HAP-1 (cell line): Measurements from ENCODE around the gene CAMK4.

ENCODE experiments used
- DNase-seq, 2 experiments: peaks; one replicate each; pipeline ENCODE4 v3.0.0-alpha.2; 2016 to 2020; ENCODE audit warnings: low spot score in 2 of 2
- H3K27me3 ChIP-seq: fragments of 250-450 bp; sonication (Bioruptor Pico); 2 replicates; pipeline ENCODE4 v1.5.1; 2020; ENCODE audit warnings: low read depth, mild to moderate bottlenecking, moderate library complexity
- H3K36me3 ChIP-seq: fragments of 250-450 bp; sonication (Bioruptor Pico); replicated peaks from 2 replicates; pipeline ENCODE4 v1.5.1; 2020; ENCODE audit warnings: mild to moderate bottlenecking
- H3K4me1 ChIP-seq: fragments of 250-450 bp; sonication (Bioruptor Pico); 2 replicates; pipeline ENCODE4 v1.5.1; 2020; ENCODE audit warnings: mild to moderate bottlenecking
- H3K4me3 ChIP-seq: fragments of 250-450 bp; sonication (Bioruptor Pico); 2 replicates; pipeline ENCODE4 v1.5.1; 2020; ENCODE audit warnings: mild to moderate bottlenecking, moderate library complexity
- H3K9me3 ChIP-seq: fragments of 250-450 bp; sonication (Bioruptor Pico); 2 replicates; pipeline ENCODE4 v1.5.1; 2020; ENCODE audit warnings: mild to moderate bottlenecking, moderate library complexity
- in situ Hi-C: fragments of 300-500 bp; cut with MboI; formaldehyde crosslinking; loops from 3 replicates; pipeline ENCODE4 v1.14.3; 2020; ENCODE audit warnings: low sequenced_read_pairs, inconsistent platforms, mixed read lengths

The CAMK4 gene

GRCh38 chr5:111469903-111470302 lies 245.7 kb downstream of the CAMK4 start:
- in situ Hi-C loops, result no loop called here
- H3K9me3 ChIP-seq, result no peaks in the 10 kb centered on the region
- no peaks in the 10 kb centered on the region for H3K4me1 ChIP-seq
- H3K27me3 ChIP-seq, result no peaks in the 10 kb centered on the region
- H3K36me3 ChIP-seq, result no peaks in the 10 kb centered on the region
- no peak for DNase-seq
- no peak overlapping the region for H3K4me3 ChIP-seq

- H3K27me3 ChIP-seq, result no peaks in the 10 kb centered on the region
- H3K4me1 ChIP-seq, result no peaks in the 10 kb centered on the region
- no peaks in the 10 kb centered on the region for H3K9me3 ChIP-seq
- no peak overlapping the region for H3K4me3 ChIP-seq
- in situ Hi-C loops, result no loop called here
- no peak for DNase-seq
- H3K36me3 ChIP-seq, result no peaks in the 10 kb centered on the region
Measured at GRCh38 chr5:111472096-111472495, 247.9 kb downstream of the CAMK4 start.

- Histone ChIP-seq H3K4me1 (no peaks in the 10 kb centered on the region), H3K4me3 (no peak overlapping the region), H3K27me3 (no peaks in the 10 kb centered on the region), H3K36me3 (no peaks in the 10 kb centered on the region), H3K9me3 (no peaks in the 10 kb centered on the region)
- DNase-seq, result no peak
- in situ Hi-C loops, result no loop called here
Measured at GRCh38 chr5:111472579-111472978, 248.4 kb downstream of the CAMK4 start.

- no peaks in the 10 kb centered on the region for H3K4me1 ChIP-seq
- H3K27me3 ChIP-seq, result no peaks in the 10 kb centered on the region
- no peak for DNase-seq
- H3K4me3 ChIP-seq, result no peak overlapping the region
- in situ Hi-C loops, result no loop called here
- H3K9me3 ChIP-seq, result no peaks in the 10 kb centered on the region
- H3K36me3 ChIP-seq, result no peaks in the 10 kb centered on the region
Measured at GRCh38 chr5:111478266-111478665, 254.1 kb downstream of the CAMK4 start.

GRCh38 chr5:111478898-111479297 lies 254.7 kb downstream of the CAMK4 start:
- Histone ChIP-seq H3K9me3 (no peaks in the 10 kb centered on the region), H3K36me3 (no peaks in the 10 kb centered on the region), H3K4me3 (no peak overlapping the region), H3K4me1 (no peaks in the 10 kb centered on the region), H3K27me3 (no peaks in the 10 kb centered on the region)
- in situ Hi-C loops, result no loop called here
- DNase-seq, result no peak

- in situ Hi-C loops, result no loop called here
- no peaks in the 10 kb centered on the region for H3K4me1 ChIP-seq
- no peak overlapping the region for H3K4me3 ChIP-seq
- H3K27me3 ChIP-seq, result no peaks in the 10 kb centered on the region
- DNase-seq, result no peak
- H3K36me3 ChIP-seq, result no peaks in the 10 kb centered on the region
- H3K9me3 ChIP-seq, result no peaks in the 10 kb centered on the region
Measured at GRCh38 chr5:111480346-111480745, 256.2 kb downstream of the CAMK4 start.

- no peaks in the 10 kb centered on the region for H3K9me3 ChIP-seq
- no peaks in the 10 kb centered on the region for H3K4me1 ChIP-seq
- H3K27me3 ChIP-seq, result no peaks in the 10 kb centered on the region
- H3K36me3 ChIP-seq, result no peaks in the 10 kb centered on the region
- H3K4me3 ChIP-seq, result no peak overlapping the region
- DNase-seq, result no peak
- in situ Hi-C loops, result no loop called here
Measured at GRCh38 chr5:111486055-111486454, 261.9 kb downstream of the CAMK4 start.

- DNase-seq, result no peak
- no peaks in the 10 kb centered on the region for H3K36me3 ChIP-seq
- H3K4me1 ChIP-seq, result no peaks in the 10 kb centered on the region
- in situ Hi-C loops, result no loop called here
- no peak overlapping the region for H3K4me3 ChIP-seq
- no peaks in the 10 kb centered on the region for H3K9me3 ChIP-seq
- H3K27me3 ChIP-seq, result no peaks in the 10 kb centered on the region
Measured at GRCh38 chr5:111486926-111487325, 262.7 kb downstream of the CAMK4 start.

- Histone ChIP-seq H3K4me1 (no peaks in the 10 kb centered on the region), H3K4me3 (no peak overlapping the region), H3K9me3 (no peaks in the 10 kb centered on the region), H3K36me3 (no peaks in the 10 kb centered on the region), H3K27me3 (no peaks in the 10 kb centered on the region)
- no peak for DNase-seq
- in situ Hi-C loops, result no loop called here
Measured at GRCh38 chr5:111488353-111488752, 264.2 kb downstream of the CAMK4 start.

GRCh38 chr5:111493031-111493430 lies 268.8 kb downstream of the CAMK4 start:
- DNase-seq, result no peak
- Histone ChIP-seq H3K9me3 (no peaks in the 10 kb centered on the region), H3K36me3 (peaks cover 2% of the 10 kb centered on the region; the same call in 1 of the 2 replicates), H3K4me1 (no peaks in the 10 kb centered on the region), H3K4me3 (no peak overlapping the region), H3K27me3 (no peaks in the 10 kb centered on the region)
- in situ Hi-C loops, result no loop called here

GRCh38 chr5:111494355-111494999 lies 270.3 kb downstream of the CAMK4 start:
- H3K4me1 ChIP-seq, result no peaks in the 10 kb centered on the region
- no peak for DNase-seq
- H3K9me3 ChIP-seq, result no peaks in the 10 kb centered on the region
- peaks cover 3% of the 10 kb centered on the region; the same call in 1 of the 2 replicates for H3K36me3 ChIP-seq
- in situ Hi-C loops, result no loop called here
- no peaks in the 10 kb centered on the region for H3K27me3 ChIP-seq
- H3K4me3 ChIP-seq, result no peak overlapping the region

GRCh38 chr5:111495159-111495558 lies 271.0 kb downstream of the CAMK4 start:
- in situ Hi-C loops, result no loop called here
- H3K4me3 ChIP-seq, result no peak overlapping the region
- no peak for DNase-seq
- H3K36me3 ChIP-seq, result peaks cover 5% of the 10 kb centered on the region; the same call in 1 of the 2 replicates
- no peaks in the 10 kb centered on the region for H3K27me3 ChIP-seq
- H3K4me1 ChIP-seq, result no peaks in the 10 kb centered on the region
- H3K9me3 ChIP-seq, result no peaks in the 10 kb centered on the region

GRCh38 chr5:111498346-111498745 lies 274.2 kb downstream of the CAMK4 start:
- no peaks in the 10 kb centered on the region for H3K27me3 ChIP-seq
- no peak for DNase-seq
- H3K4me1 ChIP-seq, result no peaks in the 10 kb centered on the region
- no peak overlapping the region for H3K4me3 ChIP-seq
- no peaks in the 10 kb centered on the region for H3K9me3 ChIP-seq
- H3K36me3 ChIP-seq, result peaks cover 6% of the 10 kb centered on the region; the same call in 1 of the 2 replicates
- in situ Hi-C loops, result no loop called here

GRCh38 chr5:111502956-111503355 lies 278.8 kb downstream of the CAMK4 start:
- H3K4me3 ChIP-seq, result no peak overlapping the region
- no peaks in the 10 kb centered on the region for H3K27me3 ChIP-seq
- peaks cover 5% of the 10 kb centered on the region for H3K36me3 ChIP-seq
- no peaks in the 10 kb centered on the region for H3K4me1 ChIP-seq
- H3K9me3 ChIP-seq, result no peaks in the 10 kb centered on the region
- no peak for DNase-seq
- in situ Hi-C loops, result no loop called here

- Histone ChIP-seq H3K4me1 (peaks cover 5% of the 10 kb centered on the region), H3K36me3 (peaks cover 2% of the 10 kb centered on the region), H3K9me3 (no peaks in the 10 kb centered on the region), H3K27me3 (no peaks in the 10 kb centered on the region), H3K4me3 (no peak overlapping the region)
- in situ Hi-C loops, result no loop called here
- DNase-seq, result no peak
Measured at GRCh38 chr5:111505096-111505495, 280.9 kb downstream of the CAMK4 start.
